NCI-H2196 treated with DMSO at 0.1 percent for 48 hours (cell line): ENCODE data around the gene KRT16.
"Not testable (repeated sequence)": the region's sequence is repeated elsewhere in the genome, so short reads cannot be mapped to it uniquely, and the experiment has no call there.

Source experiments
- DNase-seq: peaks from one replicate; lab custom pipeline; 2025; ENCODE audit not compliant: unreplicated experiment; lab: John Stamatoyannopoulos, UW

Gene KRT16

GRCh38 chr17:41585301-41586056 is 27.1 kb downstream of the KRT16 start:
- no peak for DNase-seq

DNA sequence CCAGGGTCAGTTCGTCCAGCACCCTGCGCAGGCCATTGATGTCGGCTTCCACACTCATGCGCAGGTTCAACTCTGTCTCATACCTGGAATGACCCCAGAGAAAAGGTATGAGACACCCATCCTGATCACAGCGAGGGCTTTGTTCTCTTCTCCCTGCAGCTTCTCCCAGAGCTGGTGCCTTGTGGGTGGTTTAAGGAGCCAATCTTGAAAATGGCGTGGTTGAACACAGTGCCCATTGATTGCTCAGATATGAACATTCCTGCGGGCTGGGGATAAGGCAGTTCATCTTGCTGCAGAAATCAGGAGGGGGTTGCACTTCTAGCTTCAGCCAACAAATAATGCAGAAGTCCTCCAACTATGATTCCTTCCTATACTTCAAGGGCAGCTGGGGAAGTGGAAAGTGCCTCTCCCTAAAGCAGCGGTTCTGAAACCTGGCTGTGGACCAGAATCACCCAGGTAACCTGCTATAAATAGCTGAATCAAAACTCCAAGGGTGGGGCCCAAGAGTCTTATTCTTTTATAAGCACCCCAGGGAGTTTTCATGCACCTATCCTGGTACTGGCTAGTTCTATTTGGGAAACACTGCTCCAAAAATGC is 28.1 kb downstream of the KRT16 start:
- not testable (repeated sequence) for DNase-seq

DNA sequence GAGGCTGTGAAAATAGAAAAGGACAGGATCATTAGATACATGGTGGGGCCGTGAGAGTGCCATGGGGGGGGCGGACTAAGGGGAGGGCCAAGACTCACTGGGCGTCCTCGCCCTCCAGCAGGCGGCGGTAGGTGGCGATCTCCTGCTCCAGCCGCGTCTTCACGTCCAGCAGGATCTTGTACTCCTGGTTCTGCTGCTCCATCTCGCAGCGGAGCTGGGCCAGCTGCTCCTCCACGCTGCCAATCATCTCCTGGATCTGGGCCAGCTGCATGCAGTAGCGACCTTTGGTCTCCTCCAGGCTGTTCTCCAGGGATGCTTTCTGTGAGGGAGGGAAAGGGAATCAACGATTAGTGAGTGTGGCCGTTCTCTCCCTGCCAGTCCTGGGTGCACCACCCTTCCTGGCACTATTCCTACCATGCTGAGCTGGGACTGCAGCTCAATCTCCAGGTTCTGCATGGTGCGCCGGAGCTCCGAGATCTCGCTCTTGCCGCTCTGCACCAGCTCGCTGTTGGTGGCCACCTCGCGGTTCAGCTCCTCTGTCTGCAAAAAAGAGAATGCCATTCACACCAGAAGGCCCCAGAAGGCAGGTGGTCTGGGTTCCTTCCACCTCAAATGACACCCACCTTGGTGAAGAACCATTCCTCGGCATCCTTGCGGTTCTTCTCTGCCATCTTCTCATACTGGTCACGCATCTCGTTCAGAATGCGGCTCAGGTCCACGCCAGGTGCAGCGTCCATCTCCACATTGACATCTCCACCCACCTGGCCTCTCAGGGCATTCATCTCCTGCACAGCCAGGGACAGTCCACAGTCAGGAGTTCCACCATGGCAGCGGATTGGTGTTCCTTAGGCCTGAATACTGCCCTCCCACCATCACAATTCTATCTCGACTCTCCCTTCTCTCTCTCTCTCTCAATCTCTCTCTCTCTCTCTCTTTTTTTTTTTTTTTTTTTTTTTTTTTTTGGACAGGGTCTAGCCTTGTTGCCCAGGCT is 29.1 kb downstream of the KRT16 start:
- no peak for DNase-seq

- DNase-seq, result not testable (repeated sequence)
Observed at GRCh38 chr17:41582061-41582968, 30.3 kb downstream of the KRT16 start.

DNA sequence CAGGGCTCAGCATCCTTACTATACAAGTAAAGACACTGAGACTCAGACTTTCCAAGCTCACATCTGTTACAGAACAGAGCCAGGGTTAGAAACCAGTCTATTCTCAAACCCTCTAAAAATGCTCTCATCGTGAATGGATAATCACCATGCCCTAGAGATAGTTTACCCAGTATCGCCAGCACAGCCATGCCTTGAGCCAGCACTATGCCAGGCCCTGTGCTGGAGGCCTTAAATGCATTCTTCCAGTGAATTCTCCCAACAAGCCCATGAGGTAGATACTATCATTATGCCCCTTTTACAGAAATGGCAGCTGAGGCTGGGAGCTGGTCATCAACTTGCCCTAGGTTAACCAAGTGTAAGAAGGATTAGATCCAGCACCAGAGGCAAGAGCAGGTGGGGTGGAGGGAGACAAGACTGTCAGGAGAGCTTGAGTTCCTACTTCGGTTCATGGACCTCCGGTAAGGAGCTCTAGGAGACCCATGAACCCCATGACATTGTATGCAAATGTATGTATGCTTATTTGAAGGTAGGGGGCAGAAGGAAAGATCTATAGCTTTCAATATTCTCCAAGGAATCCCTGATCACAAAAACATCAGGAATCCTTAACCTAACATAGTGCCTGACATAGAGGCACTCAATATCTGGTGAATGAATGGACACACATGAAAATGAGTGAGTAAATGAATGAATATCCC is 31.1 kb downstream of the KRT16 start:
- DNase-seq, result no peak

DNA sequence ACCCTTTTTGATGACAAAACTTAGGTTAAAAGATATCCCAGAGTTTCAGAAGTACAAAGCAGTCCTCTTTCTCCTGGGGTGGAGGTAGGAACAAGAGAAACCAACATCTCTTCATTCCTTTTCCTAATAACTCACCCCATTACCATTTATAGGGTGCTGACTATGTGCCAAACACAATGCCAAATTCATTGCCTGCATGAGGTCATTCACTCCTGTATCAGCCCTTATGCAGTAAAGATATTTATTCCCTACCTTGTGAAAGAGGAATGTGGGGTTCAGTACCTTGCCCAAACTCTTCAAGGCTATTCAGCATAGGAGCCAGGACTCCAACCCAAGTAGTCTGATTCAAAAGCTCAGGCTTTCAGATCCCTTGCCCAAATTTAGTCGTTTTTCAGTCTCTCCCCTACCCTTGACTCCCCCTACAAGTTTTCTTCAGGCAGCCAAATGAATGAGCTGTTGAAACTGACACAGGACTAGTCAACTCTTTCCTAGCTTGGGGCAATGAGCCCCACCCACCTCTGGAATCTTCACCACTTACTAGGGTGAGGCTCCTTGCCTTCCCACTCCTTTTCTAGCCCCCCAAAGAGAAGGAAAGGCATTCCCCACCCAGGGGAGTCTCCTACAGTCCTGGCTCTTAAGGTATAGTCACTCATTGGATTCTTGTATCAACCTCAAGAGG is 31.7 kb downstream of the KRT16 start:
- DNase-seq, result no peak

DNA sequence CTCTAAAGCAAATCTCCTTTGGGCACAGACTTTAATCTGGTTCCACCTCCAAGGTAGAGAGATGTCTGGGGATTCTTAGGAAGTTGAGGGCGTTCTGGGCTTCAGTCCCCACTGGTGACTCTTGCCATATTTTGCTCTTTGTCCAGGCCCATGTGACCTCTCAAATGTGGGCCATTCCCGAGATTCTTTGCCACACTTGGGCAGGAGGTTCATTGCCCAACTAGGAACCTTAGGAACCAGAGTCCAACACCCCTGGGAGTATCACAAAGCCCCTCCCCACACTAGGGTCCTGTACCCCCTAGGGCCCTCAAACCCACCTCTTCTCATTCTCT is 32.4 kb downstream of the KRT16 start:
- no peak for DNase-seq

GRCh38 chr17:41579484-41580243 is 32.9 kb downstream of the KRT16 start:
- DNase-seq, result peak; percentile 8

GRCh38 chr17:41578971-41579370 is 33.6 kb downstream of the KRT16 start:
- DNase-seq, result no peak

DNA sequence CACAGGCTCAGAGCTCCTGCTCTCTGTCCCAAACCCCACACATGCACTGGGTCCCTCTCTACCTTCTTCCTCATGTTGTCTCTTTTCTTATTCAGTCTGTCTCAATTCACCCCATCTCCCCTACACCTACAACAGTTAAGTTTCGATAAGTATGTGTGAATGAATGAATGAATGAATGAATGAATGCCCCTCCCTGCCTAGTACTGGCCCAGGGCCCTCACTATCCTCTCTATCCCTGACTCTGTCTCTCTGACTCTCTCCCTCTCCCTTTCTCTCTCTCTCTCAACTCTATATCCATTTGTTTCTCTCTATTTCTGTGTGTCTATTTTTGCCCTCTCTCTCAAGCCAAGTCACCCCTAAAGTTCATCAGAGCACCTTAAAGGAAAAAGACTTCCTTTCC is 34.0 kb downstream of the KRT16 start:
- DNase-seq, result no peak

DNA sequence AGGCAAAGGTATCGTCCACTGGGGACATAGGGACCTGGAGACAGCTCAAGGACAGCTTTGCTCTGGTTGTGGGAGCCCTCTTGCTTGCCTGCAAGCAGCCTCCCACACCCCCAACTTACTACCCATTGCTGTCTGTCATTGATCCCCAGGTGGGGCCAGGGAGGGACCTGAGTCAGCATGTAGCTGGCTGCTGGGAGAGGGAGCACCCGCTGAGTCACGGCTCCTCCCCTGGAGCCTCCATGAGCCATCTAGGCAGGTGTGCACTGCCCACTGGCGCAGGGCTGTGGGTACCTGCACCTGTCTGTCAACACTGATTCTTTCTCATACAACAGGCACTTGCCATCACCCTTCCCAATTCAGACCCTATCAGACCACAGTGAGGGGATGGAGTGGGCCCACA is 35.8 kb downstream of the KRT16 start:
- not testable (repeated sequence) for DNase-seq

GRCh38 chr17:41575336-41575735 is 37.2 kb downstream of the KRT16 start:
- no peak for DNase-seq

GRCh38 chr17:41571561-41572434 is 40.8 kb downstream of the KRT16 start, which contains the start of gene KRT9:
Gene KRT9, minus strand, starts transcription at chr17:41572059. Its CDS starts 67 bp downstream, at chr17:41571992.
- DNase-seq, result no peak

- no peak for DNase-seq
Observed at GRCh38 chr17:41567317-41567716, 45.2 kb downstream of the KRT16 start.

GRCh38 chr17:41565338-41565737 is 47.2 kb downstream of the KRT16 start:
- no peak for DNase-seq

DNA sequence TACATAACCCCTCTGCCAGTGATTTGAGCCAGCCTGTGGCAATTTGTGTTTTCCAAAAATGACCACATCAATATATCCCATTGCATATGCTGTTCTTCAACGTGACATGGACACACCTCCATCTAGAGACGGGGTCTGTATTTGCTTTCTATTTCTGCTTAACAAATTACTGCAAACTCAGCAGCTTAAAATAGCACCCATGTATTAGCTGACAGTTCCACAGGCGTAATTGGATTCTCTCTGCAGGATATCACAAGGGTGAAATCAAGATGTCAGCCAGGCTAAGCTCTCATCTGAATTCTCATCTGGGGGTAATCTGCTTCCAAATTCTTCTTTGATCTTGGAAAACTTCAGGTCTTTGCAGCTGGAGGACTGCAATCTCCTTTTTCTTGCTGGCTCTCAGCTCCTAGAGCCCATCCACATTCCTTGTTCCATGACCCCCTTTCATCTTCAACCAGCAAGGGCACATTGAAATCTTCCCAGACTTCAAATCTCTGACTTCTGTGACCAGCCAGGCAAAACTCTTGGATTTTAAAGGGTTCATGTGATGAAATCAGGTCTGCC is 48.9 kb downstream of the KRT16 start:
- DNase-seq, result no peak

GRCh38 chr17:41561554-41561953 is 51.0 kb downstream of the KRT16 start:
- no peak for DNase-seq
